ENCODE data around the gene BTG1. TPM values are rescaled to one million over a fixed set of nuclear protein-coding genes. Genes with fewer than 3 reads are reported as not detected.

Gene BTG1
- total RNA-seq, 1 experiment from 2014 or later: 26.7 TPM

DNA sequence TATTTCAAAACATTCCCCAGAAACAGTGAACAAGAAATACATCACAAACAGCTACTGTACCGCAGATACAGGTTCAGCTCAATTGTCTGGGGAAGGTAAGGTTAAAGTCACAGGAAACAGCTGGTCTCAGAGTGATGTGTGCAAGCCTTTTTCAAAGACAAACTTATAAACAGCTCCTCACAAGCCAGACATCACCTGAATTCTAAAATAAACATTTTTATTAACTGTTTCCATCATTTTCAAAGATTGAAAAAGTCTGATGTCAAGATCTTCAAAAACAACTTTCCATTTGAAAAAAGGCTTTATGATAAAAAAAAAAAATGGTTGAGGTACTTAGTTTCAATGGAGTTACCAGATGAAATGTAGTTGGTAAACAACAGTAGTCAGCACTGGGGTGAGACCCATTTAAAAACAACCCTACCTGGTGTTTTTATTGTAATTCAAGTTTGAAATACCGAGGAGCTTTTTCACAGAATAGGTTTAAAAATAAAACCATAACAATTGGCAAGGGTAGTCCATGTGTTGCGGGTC is 4.0 kb downstream of the BTG1 start (continued):
- no peak for TF ChIP-seq SP1 (CRISPR knock-in tag; conservative IDR thresholded peaks at IDR 0.05)

DNA sequence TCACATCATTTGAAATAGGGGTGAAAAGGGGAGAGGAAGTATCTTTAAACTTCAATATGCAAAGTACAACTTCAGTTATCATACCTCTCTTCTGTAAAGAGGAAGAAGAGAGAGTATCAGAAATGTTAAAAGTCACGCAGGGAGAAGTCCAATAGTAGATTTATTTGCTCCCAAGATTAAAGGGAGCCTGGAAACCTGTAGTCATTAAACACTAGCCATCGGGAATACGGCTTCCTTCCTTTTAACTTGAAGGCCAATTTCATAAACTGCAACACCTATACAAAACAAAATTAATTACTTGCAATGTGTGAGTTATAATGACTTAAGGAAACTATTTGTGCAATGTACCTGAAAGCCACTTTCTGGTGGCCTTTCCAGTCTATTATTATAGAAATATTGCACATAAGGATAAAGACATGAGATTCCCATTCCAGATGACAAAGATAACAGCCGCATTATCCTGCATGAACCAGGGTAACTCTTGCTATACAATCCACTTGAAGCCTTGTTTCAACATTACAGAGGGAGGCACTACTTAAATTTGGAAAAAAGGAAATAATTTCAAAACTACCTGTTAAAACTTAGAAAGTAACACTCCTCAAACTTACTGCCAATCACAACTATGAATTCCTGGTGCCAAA is 4.6 kb downstream of the BTG1 start:
- TF ChIP-seq, protein P1, sequence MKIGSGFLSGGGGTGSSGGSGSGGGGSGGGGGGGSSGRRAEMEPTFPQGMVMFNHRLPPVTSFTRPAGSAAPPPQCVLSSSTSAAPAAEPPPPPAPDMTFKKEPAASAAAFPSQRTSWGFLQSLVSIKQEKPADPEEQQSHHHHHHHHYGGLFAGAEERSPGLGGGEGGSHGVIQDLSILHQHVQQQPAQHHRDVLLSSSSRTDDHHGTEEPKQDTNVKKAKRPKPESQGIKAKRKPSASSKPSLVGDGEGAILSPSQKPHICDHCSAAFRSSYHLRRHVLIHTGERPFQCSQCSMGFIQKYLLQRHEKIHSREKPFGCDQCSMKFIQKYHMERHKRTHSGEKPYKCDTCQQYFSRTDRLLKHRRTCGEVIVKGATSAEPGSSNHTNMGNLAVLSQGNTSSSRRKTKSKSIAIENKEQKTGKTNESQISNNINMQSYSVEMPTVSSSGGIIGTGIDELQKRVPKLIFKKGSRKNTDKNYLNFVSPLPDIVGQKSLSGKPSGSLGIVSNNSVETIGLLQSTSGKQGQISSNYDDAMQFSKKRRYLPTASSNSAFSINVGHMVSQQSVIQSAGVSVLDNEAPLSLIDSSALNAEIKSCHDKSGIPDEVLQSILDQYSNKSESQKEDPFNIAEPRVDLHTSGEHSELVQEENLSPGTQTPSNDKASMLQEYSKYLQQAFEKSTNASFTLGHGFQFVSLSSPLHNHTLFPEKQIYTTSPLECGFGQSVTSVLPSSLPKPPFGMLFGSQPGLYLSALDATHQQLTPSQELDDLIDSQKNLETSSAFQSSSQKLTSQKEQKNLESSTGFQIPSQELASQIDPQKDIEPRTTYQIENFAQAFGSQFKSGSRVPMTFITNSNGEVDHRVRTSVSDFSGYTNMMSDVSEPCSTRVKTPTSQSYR (CRISPR knock-in tag; IDR thresholded peaks at IDR 0.05): no peak
- TF ChIP-seq, protein P2, sequence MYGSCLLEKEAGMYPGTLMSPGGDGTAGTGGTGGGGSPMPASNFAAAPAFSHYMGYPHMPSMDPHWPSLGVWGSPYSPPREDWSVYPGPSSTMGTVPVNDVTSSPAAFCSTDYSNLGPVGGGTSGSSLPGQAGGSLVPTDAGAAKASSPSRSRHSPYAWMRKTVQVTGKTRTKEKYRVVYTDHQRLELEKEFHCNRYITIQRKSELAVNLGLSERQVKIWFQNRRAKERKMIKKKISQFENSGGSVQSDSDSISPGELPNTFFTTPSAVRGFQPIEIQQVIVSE (CRISPR knock-in tag; IDR thresholded peaks at IDR 0.05; ENCODE audit: borderline replicate concordance): no peak
- TF ChIP-seq HMGA2 (CRISPR knock-in tag; IDR thresholded peaks at IDR 0.05): no peak
- TF ChIP-seq NFYB (CRISPR knock-in tag; conservative IDR thresholded peaks at IDR 0.05; ENCODE audit: low read depth): no peak
- no peak for TF ChIP-seq GTF2I (CRISPR knock-in tag; conservative IDR thresholded peaks at IDR 0.05)
- TF ChIP-seq, protein P3, sequence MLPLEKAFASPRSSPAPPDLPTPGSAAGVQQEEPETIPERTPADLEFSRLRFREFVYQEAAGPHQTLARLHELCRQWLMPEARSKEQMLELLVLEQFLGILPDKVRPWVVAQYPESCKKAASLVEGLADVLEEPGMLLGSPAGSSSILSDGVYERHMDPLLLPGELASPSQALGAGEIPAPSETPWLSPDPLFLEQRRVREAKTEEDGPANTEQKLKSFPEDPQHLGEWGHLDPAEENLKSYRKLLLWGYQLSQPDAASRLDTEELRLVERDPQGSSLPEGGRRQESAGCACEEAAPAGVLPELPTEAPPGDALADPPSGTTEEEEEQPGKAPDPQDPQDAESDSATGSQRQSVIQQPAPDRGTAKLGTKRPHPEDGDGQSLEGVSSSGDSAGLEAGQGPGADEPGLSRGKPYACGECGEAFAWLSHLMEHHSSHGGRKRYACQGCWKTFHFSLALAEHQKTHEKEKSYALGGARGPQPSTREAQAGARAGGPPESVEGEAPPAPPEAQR (CRISPR knock-in tag; IDR thresholded peaks at IDR 0.05): no peak
- TF ChIP-seq, protein P4, sequence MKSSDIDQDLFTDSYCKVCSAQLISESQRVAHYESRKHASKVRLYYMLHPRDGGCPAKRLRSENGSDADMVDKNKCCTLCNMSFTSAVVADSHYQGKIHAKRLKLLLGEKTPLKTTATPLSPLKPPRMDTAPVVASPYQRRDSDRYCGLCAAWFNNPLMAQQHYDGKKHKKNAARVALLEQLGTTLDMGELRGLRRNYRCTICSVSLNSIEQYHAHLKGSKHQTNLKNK (CRISPR knock-in tag; IDR thresholded peaks at IDR 0.05): no peak
- TF ChIP-seq, protein P5, sequence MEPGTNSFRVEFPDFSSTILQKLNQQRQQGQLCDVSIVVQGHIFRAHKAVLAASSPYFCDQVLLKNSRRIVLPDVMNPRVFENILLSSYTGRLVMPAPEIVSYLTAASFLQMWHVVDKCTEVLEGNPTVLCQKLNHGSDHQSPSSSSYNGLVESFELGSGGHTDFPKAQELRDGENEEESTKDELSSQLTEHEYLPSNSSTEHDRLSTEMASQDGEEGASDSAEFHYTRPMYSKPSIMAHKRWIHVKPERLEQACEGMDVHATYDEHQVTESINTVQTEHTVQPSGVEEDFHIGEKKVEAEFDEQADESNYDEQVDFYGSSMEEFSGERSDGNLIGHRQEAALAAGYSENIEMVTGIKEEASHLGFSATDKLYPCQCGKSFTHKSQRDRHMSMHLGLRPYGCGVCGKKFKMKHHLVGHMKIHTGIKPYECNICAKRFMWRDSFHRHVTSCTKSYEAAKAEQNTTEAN (CRISPR knock-in tag; IDR thresholded peaks at IDR 0.05): no peak
- TF ChIP-seq, protein P6, sequence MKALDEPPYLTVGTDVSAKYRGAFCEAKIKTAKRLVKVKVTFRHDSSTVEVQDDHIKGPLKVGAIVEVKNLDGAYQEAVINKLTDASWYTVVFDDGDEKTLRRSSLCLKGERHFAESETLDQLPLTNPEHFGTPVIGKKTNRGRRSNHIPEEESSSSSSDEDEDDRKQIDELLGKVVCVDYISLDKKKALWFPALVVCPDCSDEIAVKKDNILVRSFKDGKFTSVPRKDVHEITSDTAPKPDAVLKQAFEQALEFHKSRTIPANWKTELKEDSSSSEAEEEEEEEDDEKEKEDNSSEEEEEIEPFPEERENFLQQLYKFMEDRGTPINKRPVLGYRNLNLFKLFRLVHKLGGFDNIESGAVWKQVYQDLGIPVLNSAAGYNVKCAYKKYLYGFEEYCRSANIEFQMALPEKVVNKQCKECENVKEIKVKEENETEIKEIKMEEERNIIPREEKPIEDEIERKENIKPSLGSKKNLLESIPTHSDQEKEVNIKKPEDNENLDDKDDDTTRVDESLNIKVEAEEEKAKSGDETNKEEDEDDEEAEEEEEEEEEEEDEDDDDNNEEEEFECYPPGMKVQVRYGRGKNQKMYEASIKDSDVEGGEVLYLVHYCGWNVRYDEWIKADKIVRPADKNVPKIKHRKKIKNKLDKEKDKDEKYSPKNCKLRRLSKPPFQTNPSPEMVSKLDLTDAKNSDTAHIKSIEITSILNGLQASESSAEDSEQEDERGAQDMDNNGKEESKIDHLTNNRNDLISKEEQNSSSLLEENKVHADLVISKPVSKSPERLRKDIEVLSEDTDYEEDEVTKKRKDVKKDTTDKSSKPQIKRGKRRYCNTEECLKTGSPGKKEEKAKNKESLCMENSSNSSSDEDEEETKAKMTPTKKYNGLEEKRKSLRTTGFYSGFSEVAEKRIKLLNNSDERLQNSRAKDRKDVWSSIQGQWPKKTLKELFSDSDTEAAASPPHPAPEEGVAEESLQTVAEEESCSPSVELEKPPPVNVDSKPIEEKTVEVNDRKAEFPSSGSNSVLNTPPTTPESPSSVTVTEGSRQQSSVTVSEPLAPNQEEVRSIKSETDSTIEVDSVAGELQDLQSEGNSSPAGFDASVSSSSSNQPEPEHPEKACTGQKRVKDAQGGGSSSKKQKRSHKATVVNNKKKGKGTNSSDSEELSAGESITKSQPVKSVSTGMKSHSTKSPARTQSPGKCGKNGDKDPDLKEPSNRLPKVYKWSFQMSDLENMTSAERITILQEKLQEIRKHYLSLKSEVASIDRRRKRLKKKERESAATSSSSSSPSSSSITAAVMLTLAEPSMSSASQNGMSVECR (CRISPR knock-in tag; IDR thresholded peaks at IDR 0.05; ENCODE audit: borderline replicate concordance): no peak
- TF ChIP-seq RORB (CRISPR knock-in tag; IDR thresholded peaks at IDR 0.05): no peak
- peaks cover 31% of the 10 kb centered on the region for H3K36me3 Mint-ChIP-seq
- ChIA-PET CTCF (no interaction called here), POLR2A (interaction anchor here (0.9 kb wide), 1 partner anchor 120 kb away, joined by 3 read pairs; no protein-coding TSS in a partner anchor)
- H3K9me3 Mint-ChIP-seq: no peaks in the 10 kb centered on the region
- no peak overlapping the region for H3K27ac Mint-ChIP-seq
- DNase-seq (ENCODE audit: low spot score) (no peak), ATAC-seq (no peak)
- peaks cover 77% of the 10 kb centered on the region for H3K4me1 Mint-ChIP-seq
- no peaks in the 10 kb centered on the region for H3K27me3 Mint-ChIP-seq (ENCODE audit: low read depth)
- H3K4me3 Mint-ChIP-seq: peak overlapping the region; percentile 99
